Skeletal muscle tissue (tissue), 4 donors: ENCODE results near the gene MOSPD2. TPM values are rescaled to one million over a fixed set of nuclear protein-coding genes. Genes with fewer than 3 reads are reported as not detected.
A peak's percentile ranks its signal among the peaks of the same experiment; 100 is the strongest.

Source experiments
- H3K27ac ChIP-seq: one replicate; pipeline ENCODE4 v1.7.0; 2013; ENCODE audit warnings: mild to moderate bottlenecking, low read depth, low read length, inconsistent platforms
- H3K27me3 ChIP-seq, 3 donors: one replicate each; pipeline ENCODE4 v1.7.0; 2013; ENCODE audit warnings: low read length in 3 of 3; ENCODE audit not compliant: control insufficient read depth in 3 of 3, insufficient read depth in 3 of 3
- H3K36me3 ChIP-seq, 3 donors: one replicate each; pipeline ENCODE4 v1.7.0; 2013; ENCODE audit warnings: low read length in 3 of 3; ENCODE audit not compliant: control insufficient read depth in 3 of 3, insufficient read depth in 3 of 3
- H3K4me1 ChIP-seq, 3 donors: one replicate each; pipeline ENCODE4 v1.7.0; 2013; ENCODE audit warnings: low read length in 3 of 3, mild to moderate bottlenecking in 3 of 3; ENCODE audit not compliant: control insufficient read depth in 3 of 3, insufficient read depth in 3 of 3
- H3K4me3 ChIP-seq, 3 donors: one replicate each; pipeline ENCODE4 v1.7.0; 2013; ENCODE audit warnings: low read length in 3 of 3
- H3K9ac ChIP-seq, 3 donors: one replicate each; pipeline ENCODE4 v1.7.0; 2013; ENCODE audit warnings: low read length in 3 of 3, mild to moderate bottlenecking in 3 of 3, moderate library complexity in 2 of 3, low read depth in 1 of 3
- H3K9me3 ChIP-seq, 3 donors: one replicate each; pipeline ENCODE4 v1.7.0; 2013; ENCODE audit warnings: low read length in 3 of 3; ENCODE audit not compliant: control insufficient read depth in 3 of 3
- total RNA-seq: library from RNA; depleted of rRNA; stranded (reverse); fragments of >200 nt; gene quantifications from one replicate; pipeline ENCODE4 v1.2.3, GENCODE V29; 2014
- donor health status: Osteomylitis.

MOSPD2 gene
- total RNA-seq, 1 donor from 2014 or later = 5.2 TPM

- no peaks in the 10 kb centered on the region for H3K36me3 ChIP-seq
Measured at GRCh38 chrX:14865201-14865600, 8.0 kb upstream of the MOSPD2 start.

GRCh38 chrX:14871767-14872166, 1.5 kb upstream of the MOSPD2 start:
- H3K4me3 ChIP-seq = no peak overlapping the region
- H3K27me3 ChIP-seq = no peaks in the 10 kb centered on the region
- peaks cover 0 to 8% (median 5%) of the 10 kb centered on the region in 3 donors for H3K4me1 ChIP-seq
- H3K9me3 ChIP-seq = peaks cover 0 to 2% (median 0%) of the 10 kb centered on the region in 3 donors
- no peak overlapping the region for H3K27ac ChIP-seq
- no peaks in the 10 kb centered on the region for H3K36me3 ChIP-seq
- no peak overlapping the region for H3K9ac ChIP-seq

More at GRCh38 chrX:14865201-14865600, 8.0 kb upstream of the MOSPD2 start:
- no peaks in the 10 kb centered on the region for H3K4me1 ChIP-seq
- H3K9me3 ChIP-seq = peaks cover 0 to 2% (median 0%) of the 10 kb centered on the region in 3 donors
- no peak overlapping the region for H3K27ac ChIP-seq
- no peak overlapping the region for H3K9ac ChIP-seq
- H3K27me3 ChIP-seq = no peaks in the 10 kb centered on the region
- H3K4me3 ChIP-seq = no peak overlapping the region

- Histone ChIP-seq H3K9ac (no peak overlapping the region), H3K36me3 (no peaks in the 10 kb centered on the region), H3K4me3 (peak overlapping the region; percentile 70 to 79 (median 72)), H3K9me3 (peaks cover 0 to 2% (median 0%) of the 10 kb centered on the region in 3 donors), H3K27ac (no peak overlapping the region), H3K27me3 (no peaks in the 10 kb centered on the region), H3K4me1 (peaks cover 0 to 8% (median 5%) of the 10 kb centered on the region in 3 donors)
Measured at GRCh38 chrX:14872355-14872754, 866 bp upstream of the MOSPD2 start.

- H3K27me3 ChIP-seq = no peaks in the 10 kb centered on the region
- no peaks in the 10 kb centered on the region for H3K36me3 ChIP-seq
- peaks cover 0 to 1% (median 0%) of the 10 kb centered on the region in 3 donors for H3K9me3 ChIP-seq
- peaks cover 0 to 8% (median 5%) of the 10 kb centered on the region in 3 donors for H3K4me1 ChIP-seq
- H3K4me3 ChIP-seq = peak overlapping the region; percentile 83 to 87 (median 87)
- H3K9ac ChIP-seq = peak overlapping the region; percentile 74 to 85 (median 82)
- H3K27ac ChIP-seq = peak overlapping the region; percentile 74
Measured at GRCh38 chrX:14873676-14874049, 442 bp downstream of the MOSPD2 start.

GRCh38 chrX:14875624-14876023, 2.4 kb downstream of the MOSPD2 start:
- peaks cover 0 to 8% (median 5%) of the 10 kb centered on the region in 3 donors for H3K4me1 ChIP-seq
- no peaks in the 10 kb centered on the region for H3K27me3 ChIP-seq
- no peak overlapping the region for H3K4me3 ChIP-seq
- no peak overlapping the region for H3K9ac ChIP-seq
- no peaks in the 10 kb centered on the region for H3K9me3 ChIP-seq
- no peaks in the 10 kb centered on the region for H3K36me3 ChIP-seq
- H3K27ac ChIP-seq = no peak overlapping the region

GRCh38 chrX:14883826-14884225, 10.6 kb downstream of the MOSPD2 start:
- H3K9ac ChIP-seq = no peak overlapping the region
- H3K4me3 ChIP-seq = no peak overlapping the region
- no peaks in the 10 kb centered on the region for H3K4me1 ChIP-seq
- no peaks in the 10 kb centered on the region for H3K9me3 ChIP-seq
- no peaks in the 10 kb centered on the region for H3K27me3 ChIP-seq
- H3K36me3 ChIP-seq = no peaks in the 10 kb centered on the region
- H3K27ac ChIP-seq = no peak overlapping the region

- Histone ChIP-seq H3K36me3 (no peaks in the 10 kb centered on the region), H3K9me3 (no peaks in the 10 kb centered on the region), H3K27me3 (no peaks in the 10 kb centered on the region), H3K9ac (no peak overlapping the region), H3K27ac (no peak overlapping the region), H3K4me3 (no peak overlapping the region), H3K4me1 (no peaks in the 10 kb centered on the region)
Measured at GRCh38 chrX:14884714-14885113, 11.5 kb downstream of the MOSPD2 start.

GRCh38 chrX:14886252-14886651, 13.0 kb downstream of the MOSPD2 start:
- H3K4me1 ChIP-seq = no peaks in the 10 kb centered on the region
- H3K9me3 ChIP-seq = no peaks in the 10 kb centered on the region
- H3K4me3 ChIP-seq = no peak overlapping the region
- H3K27ac ChIP-seq = no peak overlapping the region
- no peaks in the 10 kb centered on the region for H3K27me3 ChIP-seq
- H3K36me3 ChIP-seq = no peaks in the 10 kb centered on the region
- H3K9ac ChIP-seq = no peak overlapping the region

GRCh38 chrX:14896273-14896672, 23.1 kb downstream of the MOSPD2 start:
- no peak overlapping the region for H3K4me3 ChIP-seq
- no peak overlapping the region for H3K27ac ChIP-seq
- H3K9ac ChIP-seq = no peak overlapping the region
- H3K36me3 ChIP-seq = peaks cover 0 to 2% (median 0%) of the 10 kb centered on the region in 3 donors
- no peaks in the 10 kb centered on the region for H3K4me1 ChIP-seq
- H3K27me3 ChIP-seq = no peaks in the 10 kb centered on the region
- no peaks in the 10 kb centered on the region for H3K9me3 ChIP-seq

GRCh38 chrX:14897042-14897441, 23.8 kb downstream of the MOSPD2 start:
- Histone ChIP-seq H3K9ac (no peak overlapping the region), H3K4me3 (no peak overlapping the region), H3K27me3 (no peaks in the 10 kb centered on the region), H3K4me1 (no peaks in the 10 kb centered on the region), H3K27ac (no peak overlapping the region), H3K36me3 (peaks cover 0 to 2% (median 0%) of the 10 kb centered on the region in 3 donors), H3K9me3 (no peaks in the 10 kb centered on the region)
